Measurements from ENCODE around the gene PPP1R15A. TPM values are rescaled to one million over a fixed set of nuclear protein-coding genes. Genes with fewer than 3 reads are reported as not detected.
"Not testable (repeated sequence)": the region's sequence is repeated elsewhere in the genome, so short reads cannot be mapped to it uniquely, and the experiment has no call there.

PPP1R15A gene
- total RNA-seq, 1 donor from 2014 or later, result 52.1 TPM

DNA sequence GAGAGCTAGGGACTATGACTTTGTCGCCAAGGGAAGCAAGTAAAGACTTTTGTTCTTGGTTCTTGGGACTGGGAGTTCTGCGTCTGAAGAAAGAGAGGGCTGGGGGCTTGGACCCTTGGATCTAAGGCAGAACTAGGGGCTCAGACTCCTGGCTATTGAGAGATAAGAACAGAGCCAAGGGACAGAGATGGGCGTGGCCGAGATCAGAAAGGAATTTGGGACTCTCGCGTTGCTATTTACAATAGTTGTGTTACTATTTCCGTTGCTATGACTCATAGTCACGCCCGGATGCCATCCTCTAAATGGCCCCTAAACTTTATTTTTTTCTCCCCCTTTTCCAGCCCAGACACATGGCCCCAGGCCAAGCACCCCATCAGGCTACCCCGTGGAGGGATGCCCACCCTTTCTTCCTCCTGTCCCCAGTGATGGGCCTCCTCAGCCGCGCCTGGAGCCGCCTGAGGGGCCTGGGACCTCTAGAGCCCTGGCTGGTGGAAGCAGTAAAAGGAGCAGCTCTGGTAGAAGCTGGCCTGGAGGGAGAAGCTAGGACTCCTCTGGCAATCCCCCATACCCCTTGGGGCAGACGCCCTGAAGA is 759 bp downstream of the PPP1R15A start:
- Histone ChIP-seq H3K27ac (peak overlapping the region; percentile 100), H3K9me3 (no peaks in the 10 kb centered on the region), H3K27me3 (no peaks in the 10 kb centered on the region), H3K4me1 (peaks cover 40% of the 10 kb centered on the region), H3K4me3 (peak overlapping the region; percentile 88 to 99), H3K36me3 (peaks cover 0 to 22% of the 10 kb centered on the region in 2 donors)
- intact Hi-C loops (cut with DNase I), result loop anchor here (5.0 to 10.0 kb wide), 2 partner anchors 92 to 1841 kb away; partner anchors contain the start of gene FTL
- DNase-seq (ENCODE audit: extremely low spot score in 2 of 2), result peak in 1 of 2 donors; percentile 95
- TF ChIP-seq, protein P1, sequence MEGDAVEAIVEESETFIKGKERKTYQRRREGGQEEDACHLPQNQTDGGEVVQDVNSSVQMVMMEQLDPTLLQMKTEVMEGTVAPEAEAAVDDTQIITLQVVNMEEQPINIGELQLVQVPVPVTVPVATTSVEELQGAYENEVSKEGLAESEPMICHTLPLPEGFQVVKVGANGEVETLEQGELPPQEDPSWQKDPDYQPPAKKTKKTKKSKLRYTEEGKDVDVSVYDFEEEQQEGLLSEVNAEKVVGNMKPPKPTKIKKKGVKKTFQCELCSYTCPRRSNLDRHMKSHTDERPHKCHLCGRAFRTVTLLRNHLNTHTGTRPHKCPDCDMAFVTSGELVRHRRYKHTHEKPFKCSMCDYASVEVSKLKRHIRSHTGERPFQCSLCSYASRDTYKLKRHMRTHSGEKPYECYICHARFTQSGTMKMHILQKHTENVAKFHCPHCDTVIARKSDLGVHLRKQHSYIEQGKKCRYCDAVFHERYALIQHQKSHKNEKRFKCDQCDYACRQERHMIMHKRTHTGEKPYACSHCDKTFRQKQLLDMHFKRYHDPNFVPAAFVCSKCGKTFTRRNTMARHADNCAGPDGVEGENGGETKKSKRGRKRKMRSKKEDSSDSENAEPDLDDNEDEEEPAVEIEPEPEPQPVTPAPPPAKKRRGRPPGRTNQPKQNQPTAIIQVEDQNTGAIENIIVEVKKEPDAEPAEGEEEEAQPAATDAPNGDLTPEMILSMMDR (IDR thresholded peaks at IDR 0.05), result peak in 1 of 3 experiments; percentile 8
- TF ChIP-seq POLR2A (IDR thresholded peaks at IDR 0.05) (peak in 1 of 2 donors; percentile 55), POLR2AphosphoS5 (IDR thresholded peaks at IDR 0.05; ENCODE audit: insufficient read depth in 1 of 2, low read depth in 1 of 2) (peak; percentile 72 to 98)

DNA sequence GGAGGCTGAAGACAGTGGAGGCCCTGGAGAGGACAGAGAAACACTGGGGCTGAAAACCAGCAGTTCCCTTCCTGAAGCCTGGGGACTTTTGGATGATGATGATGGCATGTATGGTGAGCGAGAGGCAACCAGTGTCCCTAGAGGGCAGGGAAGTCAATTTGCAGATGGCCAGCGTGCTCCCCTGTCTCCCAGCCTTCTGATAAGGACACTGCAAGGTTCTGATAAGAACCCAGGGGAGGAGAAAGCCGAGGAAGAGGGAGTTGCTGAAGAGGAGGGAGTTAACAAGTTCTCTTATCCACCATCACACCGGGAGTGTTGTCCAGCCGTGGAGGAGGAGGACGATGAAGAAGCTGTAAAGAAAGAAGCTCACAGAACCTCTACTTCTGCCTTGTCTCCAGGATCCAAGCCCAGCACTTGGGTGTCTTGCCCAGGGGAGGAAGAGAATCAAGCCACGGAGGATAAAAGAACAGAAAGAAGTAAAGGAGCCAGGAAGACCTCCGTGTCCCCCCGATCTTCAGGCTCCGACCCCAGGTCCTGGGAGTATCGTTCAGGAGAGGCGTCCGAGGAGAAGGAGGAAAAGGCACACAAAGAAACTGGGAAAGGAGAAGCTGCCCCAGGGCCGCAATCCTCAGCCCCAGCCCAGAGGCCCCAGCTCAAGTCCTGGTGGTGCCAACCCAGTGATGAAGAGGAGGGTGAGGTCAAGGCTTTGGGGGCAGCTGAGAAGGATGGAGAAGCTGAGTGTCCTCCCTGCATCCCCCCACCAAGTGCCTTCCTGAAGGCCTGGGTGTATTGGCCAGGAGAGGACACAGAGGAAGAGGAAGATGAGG is 1.5 kb downstream of the PPP1R15A start:
- H3K4me1 ChIP-seq, result peaks cover 45% of the 10 kb centered on the region
- H3K27me3 ChIP-seq, result no peaks in the 10 kb centered on the region
- peaks cover 0 to 27% of the 10 kb centered on the region in 2 donors for H3K36me3 ChIP-seq
- no peaks in the 10 kb centered on the region for H3K9me3 ChIP-seq
- H3K27ac ChIP-seq, result peak overlapping the region; percentile 100
- peak overlapping the region; percentile 88 to 99 for H3K4me3 ChIP-seq
- no peak for TF ChIP-seq POLR2A (IDR thresholded peaks at IDR 0.05)
- TF ChIP-seq, protein P1 (IDR thresholded peaks at IDR 0.05), result no peak
- TF ChIP-seq POLR2AphosphoS5 (IDR thresholded peaks at IDR 0.05; ENCODE audit: insufficient read depth in 1 of 2, low read depth in 1 of 2), result no peak
- DNase-seq (ENCODE audit: extremely low spot score in 2 of 2), result no peak
- intact Hi-C loops (cut with DNase I), result loop anchor here (5.0 to 10.0 kb wide), 2 partner anchors 91 to 1841 kb away; partner anchors contain the start of gene FTL

DNA sequence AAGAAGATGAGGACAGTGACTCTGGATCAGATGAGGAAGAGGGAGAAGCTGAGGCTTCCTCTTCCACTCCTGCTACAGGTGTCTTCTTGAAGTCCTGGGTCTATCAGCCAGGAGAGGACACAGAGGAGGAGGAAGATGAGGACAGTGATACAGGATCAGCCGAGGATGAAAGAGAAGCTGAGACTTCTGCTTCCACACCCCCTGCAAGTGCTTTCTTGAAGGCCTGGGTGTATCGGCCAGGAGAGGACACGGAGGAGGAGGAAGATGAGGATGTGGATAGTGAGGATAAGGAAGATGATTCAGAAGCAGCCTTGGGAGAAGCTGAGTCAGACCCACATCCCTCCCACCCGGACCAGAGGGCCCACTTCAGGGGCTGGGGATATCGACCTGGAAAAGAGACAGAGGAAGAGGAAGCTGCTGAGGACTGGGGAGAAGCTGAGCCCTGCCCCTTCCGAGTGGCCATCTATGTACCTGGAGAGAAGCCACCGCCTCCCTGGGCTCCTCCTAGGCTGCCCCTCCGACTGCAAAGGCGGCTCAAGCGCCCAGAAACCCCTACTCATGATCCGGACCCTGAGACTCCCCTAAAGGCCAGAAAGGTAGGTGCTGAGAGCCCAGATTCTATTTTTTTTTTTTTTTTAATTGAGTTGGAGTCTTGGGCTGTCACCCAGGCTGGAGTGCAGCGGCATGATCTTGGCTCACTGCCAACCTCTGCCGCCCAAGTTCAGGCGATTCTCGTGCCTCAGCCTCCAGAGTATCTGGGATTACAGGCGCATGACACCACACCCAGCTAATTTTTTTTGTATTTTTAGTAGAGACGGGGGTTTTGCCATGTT is 2.3 kb downstream of the PPP1R15A start:
- Histone ChIP-seq H3K4me1 (peaks cover 46% of the 10 kb centered on the region), H3K36me3 (peaks cover 0 to 27% of the 10 kb centered on the region in 2 donors), H3K9me3 (no peaks in the 10 kb centered on the region), H3K27ac (peak overlapping the region; percentile 100), H3K4me3 (peak overlapping the region; percentile 88 to 99), H3K27me3 (no peaks in the 10 kb centered on the region)
- TF ChIP-seq, protein P1 (IDR thresholded peaks at IDR 0.05), result no peak
- TF ChIP-seq POLR2A (IDR thresholded peaks at IDR 0.05) (no peak), POLR2AphosphoS5 (IDR thresholded peaks at IDR 0.05; ENCODE audit: insufficient read depth in 1 of 2, low read depth in 1 of 2) (no peak)
- DNase-seq (ENCODE audit: extremely low spot score in 2 of 2), result no peak
- intact Hi-C loops (cut with DNase I), result loop anchor here (5.0 to 10.0 kb wide), 2 partner anchors 90 to 1842 kb away; partner anchors contain the start of gene FTL

DNA sequence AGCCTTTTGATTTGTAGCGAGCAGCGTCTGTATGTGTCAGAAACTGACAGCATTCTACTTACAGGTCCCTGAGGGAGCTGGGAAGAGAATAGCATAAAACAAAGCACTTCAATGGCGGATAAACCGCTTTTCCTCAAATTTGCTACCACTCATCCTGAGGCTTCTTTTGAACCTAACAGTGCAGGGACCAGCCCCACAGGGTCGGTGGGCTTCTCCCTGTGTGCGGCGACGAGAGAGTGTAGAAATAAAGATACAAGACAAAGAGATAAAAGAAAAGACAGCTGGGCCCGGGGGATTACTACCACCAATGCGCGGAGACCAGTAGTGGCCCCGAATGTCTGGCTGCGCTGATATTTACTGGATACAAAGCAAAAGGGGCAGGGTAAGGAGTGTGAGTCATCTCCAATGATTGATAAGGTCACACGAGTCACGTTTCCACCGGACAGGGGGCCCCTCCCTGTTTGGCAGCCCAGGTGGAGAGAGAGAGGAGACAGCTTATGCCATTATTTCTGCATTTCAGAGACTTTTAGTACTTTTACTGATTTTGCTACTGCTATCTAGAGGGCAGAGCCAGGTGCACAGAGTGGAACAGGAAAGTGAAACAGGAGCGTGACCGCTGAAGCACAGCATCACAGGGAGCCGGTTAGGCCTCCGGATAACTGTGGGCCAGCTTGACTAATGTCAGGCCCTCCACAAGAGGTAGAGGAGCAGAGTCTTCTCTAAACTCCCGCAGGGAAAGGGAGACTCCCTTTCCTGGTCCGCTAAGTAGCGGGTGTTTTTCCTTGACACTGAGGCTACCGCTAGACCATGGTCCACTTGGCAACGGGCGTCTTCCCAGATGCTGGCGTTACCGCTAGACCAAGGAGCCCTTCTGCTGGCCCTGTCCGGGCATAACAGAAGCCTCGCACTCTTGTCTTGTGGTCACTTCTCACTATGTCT is 4.1 kb downstream of the PPP1R15A start:
- not testable (repeated sequence) for DNase-seq (ENCODE audit: extremely low spot score in 2 of 2); H3K27me3 ChIP-seq; H3K9me3 ChIP-seq
- H3K4me1 ChIP-seq, result peaks cover 46% of the 10 kb centered on the region
- H3K4me3 ChIP-seq, result peak overlapping the region in 1 of 2 donors; percentile 88
- peak overlapping the region; percentile 100 for H3K27ac ChIP-seq
- H3K36me3 ChIP-seq, result peaks cover 0 to 27% of the 10 kb centered on the region in 2 donors
- intact Hi-C loops (cut with DNase I), result loop anchor here (10.0 kb wide), 1 partner anchor 88 kb away; the partner anchor contains the start of gene FTL
